GM12878 (cell line): Measurements from ENCODE around the gene TAS2R10. TPM values are rescaled to one million over a fixed set of nuclear protein-coding genes. Genes with fewer than 3 reads are reported as not detected.

Experiments used
- MYC ChIP-seq: IDR thresholded peaks from 2 replicates; pipeline ENCODE4 v1.6.1; 2011; ENCODE audit warnings: mild to moderate bottlenecking, low read length, moderate library complexity, inconsistent platforms; ENCODE audit not compliant: insufficient read depth, insufficient replicate concordance, insufficient read length, severe bottlenecking
- RCOR1 ChIP-seq: conservative IDR thresholded peaks from 2 replicates; pipeline ENCODE4 v1.6.1; 2012; ENCODE audit warnings: low read depth, low read length, improper control_type of control experiment
- SREBF2 ChIP-seq: IDR thresholded peaks from 2 replicates; pipeline ENCODE4 v1.6.1; 2012; ENCODE audit warnings: mild to moderate bottlenecking, low read length
- TCF3 ChIP-seq: IDR thresholded peaks from 2 replicates; pipeline ENCODE4 v1.6.1; 2012; ENCODE audit warnings: low read depth, mild to moderate bottlenecking, low read length, borderline replicate concordance; ENCODE audit not compliant: insufficient read depth
- polyA plus RNA-seq, 11 experiments: library from polyadenylated mRNA; depleted of rRNA in 4 of 11; unstranded in 6 of 11; stranded (reverse) in 5 of 11; fragments of >200 nt; fragmentation: Nextera tagmentation in 4 of 11; fragmentation: Illumina TruSeq in 1 of 11; extraction: Ambion mirVana in 4 of 11; extraction: Trizol in 1 of 11; gene quantifications; 1 replicate in 1 of 11; 2 replicates in 10 of 11; pipeline versions ENCODE4 v1.2.1 to v1.2.3, GENCODE V29; 2011 to 2016; ENCODE audit warnings: inconsistent platforms in 2 of 11, missing spikeins in 2 of 11, low read depth in 1 of 11
- total RNA-seq, 4 experiments: library from RNA; depleted of rRNA in 3 of 4; stranded (reverse); fragments of >200 nt in 3 of 4; fragmentation: Illumina TruSeq in 1 of 4; extraction: Trizol in 1 of 4; gene quantifications; 2 replicates each; pipeline versions ENCODE4 v1.2.1 to v1.2.3, GENCODE V29; 2013 to 2021
- TF ChIP-seq, protein P1 (sequence below): IDR thresholded peaks from 2 replicates; pipeline ENCODE4 v1.6.1; 2011; ENCODE audit warnings: low read depth, low read length, improper control_type of control experiment, borderline replicate concordance
- TF ChIP-seq, protein P2 (sequence below): fragments of 150-350 bp; IDR thresholded peaks from 2 replicates; pipeline ENCODE4 v1.6.1; 2016; ENCODE audit warnings: low read depth, low read length
- TF ChIP-seq, protein P3 (sequence below): fragments of 450-650 bp; IDR thresholded peaks from 2 replicates; pipeline ENCODE4 v1.6.1; 2017; ENCODE audit warnings: mild to moderate bottlenecking, low read depth, inconsistent platforms; ENCODE audit not compliant: poor library complexity, severe bottlenecking

Gene TAS2R10
- total and polyA plus RNA-seq, 10 of the 15 experiments (the other 5 are each of a cell fraction or from before 2014, with no cell fraction given): 0.11 to 1.4 (median 0.54) TPM; not detected in 1

DNA sequence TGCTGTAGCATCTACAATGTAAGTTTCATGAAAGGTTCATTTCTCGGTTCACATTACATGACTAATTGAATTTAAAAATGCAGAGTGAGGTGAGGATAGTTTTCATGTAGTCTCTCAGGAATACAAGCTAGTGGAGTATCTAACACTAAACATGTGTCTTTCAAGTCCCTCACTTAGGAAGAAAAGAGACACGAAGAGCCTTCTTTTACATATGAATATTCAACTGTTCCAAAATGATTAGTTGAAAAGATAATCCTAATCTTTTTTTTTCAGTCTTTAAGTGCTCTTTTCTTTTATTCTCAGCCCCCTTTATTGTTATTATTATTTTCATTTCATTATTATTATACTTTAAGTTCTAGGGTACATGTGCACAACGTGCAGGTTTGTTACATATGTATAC, 12.3 kb upstream of the TAS2R10 start (continued):
- TF ChIP-seq, protein P1, sequence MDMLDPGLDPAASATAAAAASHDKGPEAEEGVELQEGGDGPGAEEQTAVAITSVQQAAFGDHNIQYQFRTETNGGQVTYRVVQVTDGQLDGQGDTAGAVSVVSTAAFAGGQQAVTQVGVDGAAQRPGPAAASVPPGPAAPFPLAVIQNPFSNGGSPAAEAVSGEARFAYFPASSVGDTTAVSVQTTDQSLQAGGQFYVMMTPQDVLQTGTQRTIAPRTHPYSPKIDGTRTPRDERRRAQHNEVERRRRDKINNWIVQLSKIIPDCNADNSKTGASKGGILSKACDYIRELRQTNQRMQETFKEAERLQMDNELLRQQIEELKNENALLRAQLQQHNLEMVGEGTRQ: no peak
- TF ChIP-seq RCOR1 (no peak), MYC (no peak), TCF3 (no peak), SREBF2 (no peak)
- TF ChIP-seq, protein P2, sequence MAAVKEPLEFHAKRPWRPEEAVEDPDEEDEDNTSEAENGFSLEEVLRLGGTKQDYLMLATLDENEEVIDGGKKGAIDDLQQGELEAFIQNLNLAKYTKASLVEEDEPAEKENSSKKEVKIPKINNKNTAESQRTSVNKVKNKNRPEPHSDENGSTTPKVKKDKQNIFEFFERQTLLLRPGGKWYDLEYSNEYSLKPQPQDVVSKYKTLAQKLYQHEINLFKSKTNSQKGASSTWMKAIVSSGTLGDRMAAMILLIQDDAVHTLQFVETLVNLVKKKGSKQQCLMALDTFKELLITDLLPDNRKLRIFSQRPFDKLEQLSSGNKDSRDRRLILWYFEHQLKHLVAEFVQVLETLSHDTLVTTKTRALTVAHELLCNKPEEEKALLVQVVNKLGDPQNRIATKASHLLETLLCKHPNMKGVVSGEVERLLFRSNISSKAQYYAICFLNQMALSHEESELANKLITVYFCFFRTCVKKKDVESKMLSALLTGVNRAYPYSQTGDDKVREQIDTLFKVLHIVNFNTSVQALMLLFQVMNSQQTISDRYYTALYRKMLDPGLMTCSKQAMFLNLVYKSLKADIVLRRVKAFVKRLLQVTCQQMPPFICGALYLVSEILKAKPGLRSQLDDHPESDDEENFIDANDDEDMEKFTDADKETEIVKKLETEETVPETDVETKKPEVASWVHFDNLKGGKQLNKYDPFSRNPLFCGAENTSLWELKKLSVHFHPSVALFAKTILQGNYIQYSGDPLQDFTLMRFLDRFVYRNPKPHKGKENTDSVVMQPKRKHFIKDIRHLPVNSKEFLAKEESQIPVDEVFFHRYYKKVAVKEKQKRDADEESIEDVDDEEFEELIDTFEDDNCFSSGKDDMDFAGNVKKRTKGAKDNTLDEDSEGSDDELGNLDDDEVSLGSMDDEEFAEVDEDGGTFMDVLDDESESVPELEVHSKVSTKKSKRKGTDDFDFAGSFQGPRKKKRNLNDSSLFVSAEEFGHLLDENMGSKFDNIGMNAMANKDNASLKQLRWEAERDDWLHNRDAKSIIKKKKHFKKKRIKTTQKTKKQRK: no peak
- TF ChIP-seq, protein P3, sequence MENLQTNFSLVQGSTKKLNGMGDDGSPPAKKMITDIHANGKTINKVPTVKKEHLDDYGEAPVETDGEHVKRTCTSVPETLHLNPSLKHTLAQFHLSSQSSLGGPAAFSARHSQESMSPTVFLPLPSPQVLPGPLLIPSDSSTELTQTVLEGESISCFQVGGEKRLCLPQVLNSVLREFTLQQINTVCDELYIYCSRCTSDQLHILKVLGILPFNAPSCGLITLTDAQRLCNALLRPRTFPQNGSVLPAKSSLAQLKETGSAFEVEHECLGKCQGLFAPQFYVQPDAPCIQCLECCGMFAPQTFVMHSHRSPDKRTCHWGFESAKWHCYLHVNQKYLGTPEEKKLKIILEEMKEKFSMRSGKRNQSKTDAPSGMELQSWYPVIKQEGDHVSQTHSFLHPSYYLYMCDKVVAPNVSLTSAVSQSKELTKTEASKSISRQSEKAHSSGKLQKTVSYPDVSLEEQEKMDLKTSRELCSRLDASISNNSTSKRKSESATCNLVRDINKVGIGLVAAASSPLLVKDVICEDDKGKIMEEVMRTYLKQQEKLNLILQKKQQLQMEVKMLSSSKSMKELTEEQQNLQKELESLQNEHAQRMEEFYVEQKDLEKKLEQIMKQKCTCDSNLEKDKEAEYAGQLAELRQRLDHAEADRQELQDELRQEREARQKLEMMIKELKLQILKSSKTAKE: no peak
